Medulla oblongata (tissue), 1 donor: Measurements from ENCODE around the gene BAHCC1.
A peak's percentile ranks its signal among the peaks of the same experiment; 100 is the strongest.

Source experiments
- DNase-seq: peaks from one replicate; pipeline ENCODE4 v3.0.0-alpha.2; 2015; ENCODE audit errors: extremely low spot score

BAHCC1 gene

DNA sequence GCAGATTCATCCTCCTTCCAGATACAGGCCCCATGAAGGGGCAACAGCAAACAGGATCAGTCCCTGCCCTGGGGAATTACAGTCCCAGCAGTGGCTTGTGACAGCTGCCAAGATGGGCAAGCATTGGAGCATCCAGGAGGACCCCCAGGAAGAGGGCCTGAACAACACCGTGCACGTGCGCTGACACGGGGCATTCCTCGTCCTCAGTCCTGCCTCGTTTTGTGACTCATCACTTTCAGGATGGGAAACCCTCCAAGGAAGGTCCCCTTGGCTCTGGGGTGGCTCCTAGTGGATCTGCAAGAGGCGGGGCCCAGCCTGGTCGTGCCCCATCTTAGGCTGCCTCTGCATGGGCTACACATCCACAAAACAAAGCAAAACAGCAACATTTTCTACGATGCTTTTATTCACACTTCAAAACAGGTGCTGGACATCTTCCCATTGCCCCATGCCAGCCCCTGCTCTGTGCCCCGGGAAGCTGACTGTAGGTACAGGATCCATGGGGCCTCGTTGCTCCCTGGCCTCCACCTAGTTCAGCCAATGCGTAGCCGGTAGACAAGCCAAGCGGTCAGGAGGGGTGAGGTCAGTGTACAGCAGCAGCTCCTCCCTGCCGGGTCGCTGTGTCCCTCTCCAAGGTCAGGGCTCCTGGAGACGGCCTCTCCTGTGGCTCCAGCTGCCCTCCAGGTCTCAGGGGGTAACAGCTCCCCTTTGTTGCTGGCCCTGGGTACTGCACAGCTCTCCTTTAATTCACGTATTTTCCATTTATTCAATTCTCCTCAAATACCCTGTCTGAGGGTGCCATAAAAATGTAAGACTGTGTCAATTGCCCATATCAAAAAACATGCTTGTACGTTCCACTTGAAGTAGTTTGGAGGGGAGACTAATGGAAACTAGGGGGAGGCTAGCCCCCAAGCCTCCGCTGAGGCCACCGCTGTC, 85.1 kb downstream of the BAHCC1 start:
- no peak for DNase-seq

DNA sequence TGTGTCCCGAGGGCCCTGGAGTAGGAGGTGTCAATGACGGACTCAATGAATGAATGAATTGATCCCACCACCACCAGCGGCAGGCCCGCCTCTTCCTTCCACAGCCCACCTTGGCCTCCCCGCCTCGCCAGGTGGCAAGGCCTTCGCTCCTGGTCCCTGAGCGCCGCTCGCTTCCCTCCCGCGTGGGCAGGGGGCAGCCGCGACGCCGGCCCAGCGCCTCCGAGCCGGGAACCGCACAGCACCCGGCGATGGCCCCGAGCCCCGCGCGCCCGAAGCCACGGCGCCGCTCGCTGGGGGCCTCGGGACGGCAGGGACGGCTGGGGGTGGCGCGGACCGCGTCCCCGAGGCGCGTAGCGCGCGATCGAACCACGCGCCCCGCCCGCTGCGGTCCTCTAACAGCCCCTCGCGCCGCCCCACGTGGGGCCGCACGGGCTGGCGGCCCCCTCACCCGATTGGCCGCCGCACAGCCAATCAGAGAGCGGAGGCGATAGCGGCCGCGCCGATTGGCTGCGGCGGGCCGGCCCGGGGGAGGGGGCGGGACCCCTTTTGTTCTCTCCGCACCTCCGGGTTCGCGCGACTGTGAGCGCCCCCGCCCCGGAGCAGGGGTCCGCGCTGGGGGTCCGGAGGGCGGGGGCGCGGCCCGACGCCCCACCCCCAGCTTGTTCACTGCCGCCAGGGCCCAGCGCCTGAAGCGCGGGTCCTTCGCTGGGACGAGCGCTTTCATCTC, 86.0 kb downstream of the BAHCC1 start:
- DNase-seq, result peak; percentile 90

DNA sequence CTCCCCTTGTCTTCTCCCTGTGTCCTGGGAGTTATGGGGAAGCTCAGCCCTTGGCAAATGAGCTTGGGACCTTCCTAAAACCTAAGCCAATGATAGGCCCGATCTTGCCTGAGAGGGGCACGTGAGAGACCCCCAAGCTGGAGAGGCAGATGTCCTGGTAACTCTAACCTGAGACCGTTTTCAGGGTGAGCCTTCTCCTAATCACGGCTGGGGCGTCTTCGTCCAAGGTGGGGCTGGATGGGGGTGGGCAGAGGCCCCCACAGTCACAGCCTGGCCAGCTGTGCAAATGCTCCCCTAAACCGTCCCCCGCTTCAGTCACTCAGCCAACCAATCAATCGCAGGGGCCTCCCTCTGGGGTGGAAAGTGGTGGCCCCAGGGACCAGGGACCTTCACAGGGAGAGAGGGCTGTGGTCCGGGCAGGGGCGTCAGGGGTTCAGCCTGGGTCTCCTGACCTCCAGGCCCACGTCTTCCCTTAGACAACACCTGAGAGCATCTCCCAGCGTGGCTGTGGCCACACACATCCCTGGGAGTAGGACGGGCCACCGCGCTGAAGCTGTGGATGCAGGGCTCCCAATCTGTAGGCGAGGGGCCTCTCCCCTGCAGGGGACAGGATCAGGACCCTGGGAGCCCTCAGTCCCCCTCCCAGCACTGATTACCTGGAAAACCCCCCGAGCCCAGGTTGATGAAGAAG, 86.7 kb downstream of the BAHCC1 start:
- DNase-seq, result no peak

DNA sequence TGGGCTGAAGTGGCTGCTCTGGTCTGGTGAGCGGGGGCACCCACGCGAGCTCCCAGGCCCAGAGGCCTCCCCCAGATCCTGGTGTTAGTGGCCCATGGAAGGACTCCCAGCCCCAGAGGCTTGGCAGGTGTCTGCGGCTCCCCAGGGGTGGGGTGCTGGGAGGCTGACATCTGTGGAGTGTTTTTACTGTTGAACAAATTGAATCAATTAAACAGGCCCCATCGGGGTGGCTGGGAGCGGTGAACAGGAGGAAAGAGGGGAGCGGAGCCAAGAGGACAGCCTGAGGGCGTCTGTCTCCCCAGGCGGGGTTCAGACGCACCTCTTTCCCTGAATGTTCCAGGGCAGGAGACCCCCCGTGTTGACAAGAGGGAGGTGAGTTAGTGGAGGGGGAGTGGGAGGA, 87.4 kb downstream of the BAHCC1 start:
- DNase-seq, result no peak

DNA sequence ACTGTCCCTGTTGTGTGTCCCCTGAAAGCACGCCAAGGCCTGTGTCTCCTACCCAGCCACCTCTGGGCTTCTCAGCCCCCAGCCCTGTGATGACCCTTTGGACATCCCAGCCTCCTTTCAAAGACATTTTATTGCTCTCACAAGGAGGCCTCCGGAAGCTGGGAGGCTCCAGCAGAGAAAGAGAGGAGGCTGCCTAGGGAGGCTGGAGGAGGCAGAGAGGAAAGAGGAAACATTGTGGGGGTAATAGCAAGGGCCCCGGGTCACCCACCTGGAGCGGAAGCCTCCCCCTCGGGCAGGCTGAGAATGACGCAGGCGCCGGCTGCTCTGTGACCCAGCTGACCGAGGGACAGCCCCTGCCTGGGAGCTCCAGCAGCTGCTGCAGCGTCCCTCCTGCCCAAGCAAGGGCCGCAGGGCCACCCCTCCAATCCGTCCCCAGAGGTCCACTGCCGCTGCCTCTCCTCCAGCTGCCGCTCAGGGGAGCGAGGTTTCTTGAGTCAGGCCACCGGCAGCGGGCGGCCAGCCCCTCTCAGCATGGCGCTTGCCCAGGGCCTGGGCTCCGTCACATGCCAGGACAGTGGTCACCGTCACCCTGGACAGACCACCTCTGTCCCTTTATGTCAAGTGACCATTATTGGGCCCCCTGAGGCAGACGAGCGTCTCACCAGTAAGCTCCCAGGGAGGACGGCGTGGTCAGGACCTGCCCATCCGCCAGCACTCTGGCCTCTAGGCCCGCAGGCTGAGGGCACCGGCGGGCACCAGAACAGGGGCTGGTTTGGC, 88.0 kb downstream of the BAHCC1 start:
- DNase-seq, result no peak

DNA sequence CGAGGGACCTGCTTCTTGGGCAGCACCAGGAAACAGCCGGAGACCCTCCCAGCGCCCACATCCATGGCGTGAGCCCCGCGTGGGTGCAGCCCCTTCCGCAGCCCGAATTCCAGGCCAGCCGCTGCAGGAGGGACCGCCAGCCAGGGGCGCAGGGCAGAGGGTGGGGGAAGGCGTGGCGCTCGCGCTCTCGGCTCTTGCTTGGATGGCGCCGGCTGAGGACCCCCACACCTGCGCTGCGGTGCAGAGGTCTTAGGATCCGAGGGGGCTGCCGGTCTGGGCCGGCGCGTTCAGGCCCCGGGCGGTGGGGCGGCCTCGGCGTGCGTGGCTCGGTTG, 88.6 kb downstream of the BAHCC1 start:
- no peak for DNase-seq

DNA sequence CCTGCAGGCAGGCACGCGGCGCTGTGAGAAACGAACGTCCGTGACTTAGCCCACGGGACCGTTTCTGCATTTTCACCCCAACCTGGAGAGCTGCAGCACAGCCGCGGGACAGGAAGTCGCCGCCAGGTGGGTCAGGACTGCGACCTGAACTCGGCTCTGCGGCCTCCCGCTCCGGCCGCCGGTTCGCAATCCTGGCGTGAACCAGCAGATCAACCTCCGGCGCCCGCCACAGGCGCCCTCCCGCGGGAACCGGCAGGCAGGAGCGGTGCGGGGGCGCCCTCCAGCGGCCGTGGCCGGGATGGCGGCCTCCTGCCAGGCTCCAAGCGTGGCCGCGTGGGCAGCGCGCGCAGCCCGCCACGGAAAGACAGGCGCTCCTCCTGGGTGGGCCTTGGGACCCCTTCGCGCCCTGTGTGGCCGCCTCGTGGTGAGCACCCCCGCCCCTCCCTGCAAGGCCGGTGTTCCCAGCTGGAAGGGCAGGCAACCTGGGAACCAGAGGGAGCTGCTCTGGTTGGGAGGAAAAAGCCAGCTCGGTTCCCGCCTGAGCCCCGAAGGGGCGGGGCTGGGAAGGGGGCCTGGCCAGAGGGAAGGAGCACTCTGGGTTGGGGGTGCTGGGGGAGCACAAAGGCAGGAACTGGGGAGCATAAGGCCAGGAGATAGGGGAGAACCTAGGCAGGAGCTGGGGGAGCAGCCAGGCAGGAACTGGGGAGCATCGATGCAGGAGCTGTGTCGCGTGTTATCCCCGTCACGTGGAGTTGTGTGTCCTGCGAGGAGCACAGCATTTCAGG, 89.1 kb downstream of the BAHCC1 start:
- peak; percentile 89 for DNase-seq

DNA sequence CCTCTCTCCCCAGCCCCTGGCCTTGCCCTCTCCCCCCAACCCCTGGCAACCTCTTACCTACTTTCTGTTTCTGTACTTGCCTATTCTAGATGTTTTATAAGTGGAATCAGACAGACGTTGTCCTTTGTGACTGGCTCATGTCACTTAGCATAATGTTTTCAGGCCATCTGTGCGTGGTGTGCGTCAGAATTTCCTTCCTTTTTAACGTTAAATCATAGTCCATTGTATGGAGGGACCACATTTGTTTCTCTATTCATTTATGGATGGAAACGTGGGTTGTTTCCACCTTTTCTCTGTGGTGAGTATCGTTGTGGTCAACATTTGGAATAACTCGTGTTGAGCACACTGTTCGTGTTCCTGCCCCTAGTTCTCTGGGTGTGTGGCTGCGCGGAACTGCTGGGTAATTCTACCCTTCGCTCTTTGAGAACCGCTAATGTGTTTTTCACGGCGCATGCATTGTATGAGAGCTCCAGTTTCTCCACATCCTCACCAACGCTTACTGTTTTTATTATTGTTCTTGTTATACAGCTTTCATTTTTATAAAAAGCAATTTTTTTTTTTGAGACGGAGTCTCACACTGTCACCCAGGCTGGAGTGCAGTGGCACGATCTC, 91.0 kb downstream of the BAHCC1 start:
- DNase-seq, result no peak

DNA sequence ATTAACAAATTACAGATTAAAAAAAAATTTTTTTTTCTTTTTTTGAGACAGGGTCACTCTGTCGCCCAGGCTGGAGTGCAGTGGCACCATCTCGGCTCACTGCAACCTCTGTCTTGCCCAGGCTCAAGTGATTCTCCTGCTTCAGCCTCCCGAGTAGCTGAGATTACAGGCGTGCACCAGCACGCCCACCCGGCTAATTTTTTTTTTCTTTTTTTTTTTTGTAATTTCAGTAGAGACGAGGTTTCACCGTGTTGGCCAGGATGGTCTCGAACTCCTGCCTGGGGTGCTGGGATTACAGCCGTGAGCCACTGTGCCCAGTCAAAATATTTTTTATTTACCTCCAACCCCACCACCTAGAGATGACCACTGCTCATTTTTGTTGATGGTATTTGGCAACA, 91.8 kb downstream of the BAHCC1 start:
- DNase-seq, result no peak

DNA sequence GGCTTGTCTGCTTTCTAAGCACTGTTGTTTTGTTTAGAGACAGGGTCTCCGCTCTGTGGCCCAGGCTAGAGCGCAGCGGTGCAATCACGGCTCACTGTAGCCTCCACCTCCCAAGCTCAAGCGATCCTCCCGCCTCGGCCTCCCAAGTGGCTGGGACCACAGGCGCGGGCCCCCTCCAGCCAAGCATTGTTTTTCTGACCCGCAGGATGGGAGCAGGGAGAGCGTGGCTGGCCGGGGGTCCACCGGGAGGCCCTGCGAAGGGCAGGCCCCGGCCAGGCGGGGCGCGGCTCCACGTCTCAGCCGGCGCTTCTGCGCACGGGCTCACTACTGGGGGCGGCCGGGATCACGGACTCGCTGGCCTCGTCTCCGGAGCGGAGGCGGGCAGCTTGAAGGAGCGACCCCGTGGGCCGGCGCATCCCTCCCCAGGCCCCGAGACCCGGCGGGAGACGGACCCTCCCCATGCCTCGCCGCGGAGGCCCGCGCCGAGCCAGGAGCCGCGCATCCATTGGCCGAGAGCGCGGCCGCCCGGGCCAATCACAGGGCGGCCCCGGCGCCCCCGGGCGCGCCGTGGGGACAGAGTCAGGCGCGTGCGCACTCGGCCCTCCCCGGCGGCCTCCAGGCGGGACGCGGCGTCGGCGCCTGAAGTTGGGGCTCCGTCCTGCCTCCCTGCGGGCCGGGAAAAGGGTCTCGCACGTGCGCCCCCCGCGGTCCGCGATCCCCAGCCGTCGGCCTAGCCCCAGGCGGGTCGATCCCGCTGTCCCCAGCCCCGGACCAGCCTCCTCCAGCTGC, 92.4 kb downstream of the BAHCC1 start:
- peak; percentile 85 for DNase-seq

DNA sequence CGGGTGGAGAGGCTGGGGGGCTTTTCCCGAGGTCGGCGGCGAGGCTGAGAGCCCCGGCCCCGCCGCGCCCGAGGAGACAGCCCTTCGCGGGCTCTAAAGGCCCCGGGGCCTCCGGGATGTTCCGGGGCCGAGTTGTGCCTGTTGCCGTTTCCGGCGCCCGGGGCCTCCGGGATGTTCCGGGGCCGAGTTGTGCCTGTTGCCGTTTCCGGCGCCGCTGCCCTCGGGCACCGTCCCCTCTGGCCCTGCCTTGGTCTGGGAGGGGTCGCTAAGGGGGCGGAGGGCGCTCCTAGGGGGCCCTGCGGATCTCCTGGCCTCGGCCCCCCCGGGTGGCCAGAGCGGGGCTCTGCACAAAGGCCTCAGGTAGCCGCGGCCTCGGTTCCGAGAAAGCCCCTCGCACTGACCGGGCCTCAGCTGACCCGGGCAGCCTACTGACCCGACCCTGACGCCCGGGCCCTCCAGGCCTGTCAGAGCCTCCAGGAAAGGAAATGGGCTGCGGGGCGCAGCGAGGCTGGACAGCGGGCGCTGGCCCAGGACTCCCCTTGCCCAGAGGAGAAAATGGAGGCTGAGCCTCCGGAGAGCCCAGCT, 93.1 kb downstream of the BAHCC1 start:
- no peak for DNase-seq

DNA sequence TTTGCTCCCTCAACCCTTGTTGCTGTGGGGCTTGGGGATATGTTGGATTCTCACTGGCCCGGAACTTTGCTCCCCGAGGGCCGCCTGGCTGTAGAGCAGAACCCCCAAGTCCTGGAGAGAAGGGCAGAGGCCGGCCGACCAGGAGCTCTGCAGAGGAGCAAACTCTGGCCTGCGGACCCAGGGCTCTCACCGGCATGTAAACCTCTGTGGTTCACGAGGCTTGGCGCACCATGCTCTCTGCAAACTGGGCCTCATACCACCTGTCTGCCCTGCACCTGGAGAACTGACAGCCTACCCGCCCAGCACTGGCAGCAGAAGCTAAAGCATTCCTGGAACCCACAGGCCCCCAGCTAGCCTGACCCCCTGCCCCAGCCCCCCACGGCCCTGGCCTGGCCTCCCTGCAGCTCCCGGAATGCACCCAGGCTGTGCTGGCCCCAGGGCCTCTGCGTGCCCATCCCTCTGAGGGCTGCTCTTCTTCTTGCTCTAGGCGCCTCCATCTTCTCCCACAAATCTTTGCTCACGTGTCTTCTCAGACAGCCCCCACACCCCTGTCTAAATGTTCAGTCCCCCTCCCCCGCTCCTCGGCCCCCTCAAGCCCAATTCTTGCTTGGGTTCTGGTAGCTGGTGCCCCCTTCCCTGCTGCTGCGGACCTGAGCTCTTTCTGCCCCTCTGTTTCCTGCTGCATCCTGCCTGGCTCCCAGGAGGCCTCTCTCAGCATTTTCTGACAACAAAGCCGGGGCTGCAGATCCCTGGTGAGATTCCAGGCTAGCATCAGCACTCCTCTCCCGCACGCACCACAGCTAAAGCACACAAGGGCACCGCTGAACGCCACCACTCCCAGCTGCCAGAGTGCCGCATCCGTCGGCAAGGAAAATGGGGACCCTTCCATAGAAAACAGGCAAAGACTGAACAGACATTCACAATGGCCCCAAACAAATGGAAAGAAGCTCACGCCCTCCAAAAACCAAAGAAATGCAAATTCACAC, 94.0 kb downstream of the BAHCC1 start:
- DNase-seq, result no peak

DNA sequence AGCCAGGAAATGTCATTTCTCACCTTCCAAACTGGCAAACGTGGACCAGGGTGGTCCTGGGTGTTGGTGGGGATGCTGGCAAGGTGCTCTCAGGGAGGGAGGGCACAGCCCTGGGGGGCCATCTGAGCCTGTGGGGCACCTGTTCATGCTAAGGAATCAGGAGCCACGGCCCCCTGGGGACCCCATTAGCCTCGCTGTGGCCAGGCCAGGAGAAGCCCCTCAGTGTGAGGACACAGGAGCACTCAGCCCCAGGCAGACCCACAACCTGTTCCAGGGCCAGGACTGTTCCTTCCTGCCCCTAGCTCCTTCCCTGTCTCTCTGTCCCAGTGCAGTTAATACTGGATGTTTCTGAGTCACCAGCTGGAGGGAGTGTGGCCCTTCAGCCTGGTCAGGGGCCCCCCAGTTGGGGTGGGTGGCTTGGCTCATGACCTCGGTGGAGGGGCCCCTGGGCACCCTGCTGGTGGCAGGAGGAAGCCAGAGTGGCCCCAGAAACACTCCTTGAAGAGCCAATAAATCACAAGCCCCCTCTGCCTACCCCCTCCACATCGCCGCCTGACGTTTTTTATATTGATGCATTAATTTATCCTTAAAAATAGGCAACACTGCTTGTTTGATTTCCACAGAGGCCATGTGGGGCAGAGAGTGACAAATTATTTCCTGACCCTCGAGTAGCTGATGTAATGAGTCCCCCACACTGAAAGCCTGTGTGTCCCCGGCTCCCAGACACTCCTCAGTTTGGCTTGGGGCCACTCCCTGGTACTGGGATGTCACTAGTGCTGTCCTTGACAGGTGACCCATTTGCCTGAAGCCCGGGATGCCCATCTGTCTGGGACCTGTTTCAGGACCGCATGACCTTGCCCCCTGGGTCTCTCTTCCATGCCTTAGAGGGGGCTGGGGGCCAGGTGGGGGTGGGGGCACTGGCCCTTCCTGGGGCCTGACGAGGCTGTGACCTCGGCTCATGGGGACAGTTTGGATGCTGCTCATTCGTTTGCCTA, 95.0 kb downstream of the BAHCC1 start:
- DNase-seq, result no peak

DNA sequence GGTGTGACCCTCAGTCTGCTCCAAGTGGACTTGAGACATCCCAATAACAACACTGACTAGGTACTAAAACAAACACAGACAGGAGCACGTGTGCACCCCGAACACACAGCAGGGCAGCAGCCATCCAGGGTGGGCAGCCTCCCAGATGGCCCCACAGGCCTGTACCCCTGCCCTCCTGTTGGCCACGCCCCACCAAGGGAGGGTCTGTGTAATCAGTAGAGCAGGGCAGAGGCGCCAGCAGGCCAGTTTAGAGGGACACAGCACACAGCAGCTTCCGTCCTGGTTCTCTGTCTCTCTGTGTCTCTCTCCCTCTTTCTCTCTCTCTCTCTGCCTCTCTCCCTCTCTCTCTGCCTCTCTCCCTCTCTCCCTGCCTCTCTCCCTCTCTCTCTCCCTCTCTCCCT, 95.9 kb downstream of the BAHCC1 start:
- no peak for DNase-seq

DNA sequence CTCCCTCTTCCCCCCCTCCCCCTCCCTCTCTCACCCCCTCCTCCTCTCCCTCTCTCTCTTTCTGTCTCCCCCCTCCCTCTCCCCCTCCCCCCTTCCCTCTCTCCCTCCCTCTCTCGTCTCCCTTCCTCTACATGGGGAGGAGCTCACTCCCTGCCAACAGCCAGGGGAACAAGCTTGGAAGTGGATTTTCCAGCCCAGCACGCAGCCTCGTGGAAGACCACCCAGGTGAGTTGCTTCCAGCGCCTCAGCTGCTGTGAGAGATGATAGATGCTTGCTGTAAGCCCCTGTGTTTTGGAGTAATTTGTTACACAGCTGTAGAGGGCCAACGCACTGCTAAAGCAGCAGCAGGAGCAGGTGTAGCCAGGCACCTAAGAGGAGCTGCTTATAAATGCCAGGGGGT, 96.5 kb downstream of the BAHCC1 start:
- no peak for DNase-seq

DNA sequence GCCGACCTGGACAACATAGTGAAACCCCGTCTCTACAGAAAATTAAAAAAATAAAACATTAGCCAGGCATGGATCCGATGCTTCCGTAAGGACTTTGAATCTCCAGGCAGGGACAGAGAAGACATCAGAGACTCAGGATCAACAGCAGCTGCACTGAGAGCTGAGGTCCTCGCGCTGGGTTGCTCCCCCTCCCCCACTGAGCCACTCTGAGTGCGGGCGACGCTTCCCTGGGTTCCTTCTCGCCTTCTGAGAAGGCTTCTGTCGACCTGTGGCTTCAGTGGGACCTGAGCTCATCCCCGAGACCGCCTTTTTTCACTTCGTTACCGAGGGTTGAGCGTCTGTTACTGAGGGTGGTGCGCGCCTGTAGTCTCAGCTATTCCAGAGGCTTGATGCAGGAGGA, 96.9 kb downstream of the BAHCC1 start:
- DNase-seq, result no peak

DNA sequence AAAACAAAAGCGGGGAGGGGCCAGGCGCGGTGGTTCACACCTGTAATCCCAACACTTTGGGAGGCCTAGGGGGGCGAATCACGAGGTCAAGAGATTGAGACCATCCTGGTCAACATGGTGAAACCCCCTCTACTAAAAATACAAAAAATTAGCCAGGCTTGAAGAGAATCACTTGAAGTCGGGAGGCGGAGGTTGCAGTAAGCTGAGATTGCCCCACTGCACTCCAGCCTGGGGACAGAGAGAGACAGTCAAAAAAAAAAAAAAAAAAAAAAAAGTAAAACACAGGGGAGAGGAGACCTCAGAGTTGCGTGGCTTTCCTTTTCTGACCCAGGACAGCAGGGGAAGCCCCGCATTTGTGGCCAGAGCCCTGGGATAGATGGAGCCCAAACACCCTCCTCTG, 97.4 kb downstream of the BAHCC1 start:
- no peak for DNase-seq
